ENCODE measurements around the gene GPRC5D.

- TF ChIP-seq CTCF (conservative IDR thresholded peaks at IDR 0.05 in 1 of 2, IDR thresholded peaks at IDR 0.05 in 1 of 2; ENCODE audit: low read depth in 1 of 2, low read length in 2 of 2) (no peak), EZH2 (IDR thresholded peaks at IDR 0.05; ENCODE audit: low read length, missing control alignments) (no peak)
Measured at GRCh38 chr12:12936983-12937491, 14.9 kb downstream of the GPRC5D start.

Data from fibroblast of lung (primary cell).